Measurements from ENCODE around the gene GYPA.
"Not testable (repeated sequence)": the region's sequence is repeated elsewhere in the genome, so short reads cannot be mapped to it uniquely, and the experiment has no call there.

Gene GYPA

GRCh38 chr4:144140594-144141295 lies at the start of gene GYPA:
Gene GYPA (minus strand): TSS chr4:144140718. CDS start chr4:144140635, 83 bp downstream.
- H3F3A ChIP-seq (ENCODE audit: low read depth); H3K27me3 ChIP-seq (ENCODE audit: insufficient read depth, low read length, poor library complexity, severe bottlenecking); H3K4me3 ChIP-seq (ENCODE audit: low read length, poor library complexity, severe bottlenecking); H4K20me1 ChIP-seq (ENCODE audit: insufficient read depth, low read length, poor library complexity, severe bottlenecking); H3K9ac ChIP-seq (ENCODE audit: low read depth, low read length, poor library complexity, severe bottlenecking); H3K4me2 ChIP-seq (ENCODE audit: low read depth, low read length, poor library complexity, severe bottlenecking); H3K79me2 ChIP-seq (ENCODE audit: insufficient read depth, low read length); H3K9me3 ChIP-seq (ENCODE audit: insufficient read depth, low read depth, low read length); H3K4me1 ChIP-seq (ENCODE audit: insufficient read depth, low read length, poor library complexity, severe bottlenecking); H3K36me3 ChIP-seq (ENCODE audit: insufficient read depth, low read length); H2AFZ ChIP-seq (ENCODE audit: low read length); H3K9me2 ChIP-seq (replicated peaks; ENCODE audit: low read depth, low read length): not testable (repeated sequence)

- no peak overlapping the region for H3K4me3 ChIP-seq (ENCODE audit: low read length, poor library complexity, severe bottlenecking)
- no peak overlapping the region for H3K4me2 ChIP-seq (ENCODE audit: low read depth, low read length, poor library complexity, severe bottlenecking)
- peaks cover 8% of the 10 kb centered on the region for H3K4me1 ChIP-seq (ENCODE audit: insufficient read depth, low read length, poor library complexity, severe bottlenecking)
- no peak for TF ChIP-seq EZH2phosphoT487 (IDR thresholded peaks at IDR 0.05; ENCODE audit: borderline replicate concordance)
- no peak for TF ChIP-seq CTCF (conservative IDR thresholded peaks at IDR 0.05; ENCODE audit: low read length)
- H4K20me1 ChIP-seq (ENCODE audit: insufficient read depth, low read length, poor library complexity, severe bottlenecking): no peaks in the 10 kb centered on the region
- H3K9ac ChIP-seq (ENCODE audit: low read depth, low read length, poor library complexity, severe bottlenecking): no peak overlapping the region
- no peaks in the 10 kb centered on the region for H3K79me2 ChIP-seq (ENCODE audit: insufficient read depth, low read length)
- H3K9me2 ChIP-seq (replicated peaks; ENCODE audit: low read depth, low read length): no peaks in the 10 kb centered on the region
- H3K36me3 ChIP-seq (ENCODE audit: insufficient read depth, low read length): no peaks in the 10 kb centered on the region
- peaks cover 6% of the 10 kb centered on the region; the same call in 1 of the 2 replicates for H3K9me3 ChIP-seq (ENCODE audit: insufficient read depth, low read depth, low read length)
- no peaks in the 10 kb centered on the region for H3K27me3 ChIP-seq (ENCODE audit: insufficient read depth, low read length, poor library complexity, severe bottlenecking)
- no peaks in the 10 kb centered on the region for H3F3A ChIP-seq (ENCODE audit: low read depth)
- no peak overlapping the region for H2AFZ ChIP-seq (ENCODE audit: low read length)
Observed at GRCh38 chr4:144190009-144190408, 49.5 kb upstream of the GYPA start.

- Histone ChIP-seq H2AFZ (ENCODE audit: low read length) (no peak overlapping the region), H4K20me1 (ENCODE audit: insufficient read depth, low read length, poor library complexity, severe bottlenecking) (no peaks in the 10 kb centered on the region), H3K4me2 (ENCODE audit: low read depth, low read length, poor library complexity, severe bottlenecking) (no peak overlapping the region), H3F3A (ENCODE audit: low read depth) (no peaks in the 10 kb centered on the region), H3K9me3 (ENCODE audit: insufficient read depth, low read depth, low read length) (no peaks in the 10 kb centered on the region; the same call in 1 of the 2 replicates), H3K9me2 (replicated peaks; ENCODE audit: low read depth, low read length) (no peaks in the 10 kb centered on the region), H3K27me3 (ENCODE audit: insufficient read depth, low read length, poor library complexity, severe bottlenecking) (no peaks in the 10 kb centered on the region), H3K9ac (ENCODE audit: low read depth, low read length, poor library complexity, severe bottlenecking) (no peak overlapping the region), H3K36me3 (ENCODE audit: insufficient read depth, low read length) (no peaks in the 10 kb centered on the region), H3K4me1 (ENCODE audit: insufficient read depth, low read length, poor library complexity, severe bottlenecking) (peaks cover 12% of the 10 kb centered on the region), H3K79me2 (ENCODE audit: insufficient read depth, low read length) (no peaks in the 10 kb centered on the region), H3K4me3 (ENCODE audit: low read length, poor library complexity, severe bottlenecking) (no peak overlapping the region)
- no peak for TF ChIP-seq CTCF (conservative IDR thresholded peaks at IDR 0.05; ENCODE audit: low read length)
- TF ChIP-seq EZH2phosphoT487 (IDR thresholded peaks at IDR 0.05; ENCODE audit: borderline replicate concordance): no peak
Observed at GRCh38 chr4:144189121-144189520, 48.6 kb upstream of the GYPA start.

- Histone ChIP-seq H2AFZ (ENCODE audit: low read length) (peak overlapping the region; percentile 59), H3K9me3 (ENCODE audit: insufficient read depth, low read depth, low read length) (no peaks in the 10 kb centered on the region), H3K27me3 (ENCODE audit: insufficient read depth, low read length, poor library complexity, severe bottlenecking) (no peaks in the 10 kb centered on the region), H3K9me2 (replicated peaks; ENCODE audit: low read depth, low read length) (no peaks in the 10 kb centered on the region), H3K4me1 (ENCODE audit: insufficient read depth, low read length, poor library complexity, severe bottlenecking) (peaks cover 15% of the 10 kb centered on the region), H3K9ac (ENCODE audit: low read depth, low read length, poor library complexity, severe bottlenecking) (no peak overlapping the region), H3K4me3 (ENCODE audit: low read length, poor library complexity, severe bottlenecking) (no peak overlapping the region), H3F3A (ENCODE audit: low read depth) (no peaks in the 10 kb centered on the region), H3K4me2 (ENCODE audit: low read depth, low read length, poor library complexity, severe bottlenecking) (peak overlapping the region; percentile 32), H4K20me1 (ENCODE audit: insufficient read depth, low read length, poor library complexity, severe bottlenecking) (no peaks in the 10 kb centered on the region), H3K36me3 (ENCODE audit: insufficient read depth, low read length) (no peaks in the 10 kb centered on the region), H3K79me2 (ENCODE audit: insufficient read depth, low read length) (no peaks in the 10 kb centered on the region)
- TF ChIP-seq CTCF (conservative IDR thresholded peaks at IDR 0.05; ENCODE audit: low read length): no peak
- TF ChIP-seq EZH2phosphoT487 (IDR thresholded peaks at IDR 0.05; ENCODE audit: borderline replicate concordance): no peak
Observed at GRCh38 chr4:144185086-144185485, 44.6 kb upstream of the GYPA start.

Measured in Loucy (cell line).